ENCODE data around the gene PDGFB.
A peak's percentile ranks its signal among the peaks of the same experiment; 100 is the strongest.

PDGFB gene

GRCh38 chr22:39289975-39290720, 45.4 kb upstream of the PDGFB start:
- H3K27ac ChIP-seq, result peak overlapping the region in 1 of 2 donors; percentile 85
- H3K4me3 ChIP-seq, result no peak overlapping the region
- DNase-seq (ENCODE audit: low spot score), result no peak
- TF ChIP-seq CTCF (IDR thresholded peaks at IDR 0.05), result no peak

- no peak for DNase-seq (ENCODE audit: low spot score)
- no peak overlapping the region for H3K27ac ChIP-seq
- TF ChIP-seq CTCF (IDR thresholded peaks at IDR 0.05), result no peak
Observed at GRCh38 chr22:39289533-39289932, 44.8 kb upstream of the PDGFB start.

GRCh38 chr22:39288135-39288898, 43.5 kb upstream of the PDGFB start:
- no peak overlapping the region for H3K4me3 ChIP-seq
- no peak overlapping the region for H3K27ac ChIP-seq
- no peak for TF ChIP-seq CTCF (IDR thresholded peaks at IDR 0.05)
- no peak for DNase-seq (ENCODE audit: low spot score)

More at GRCh38 chr22:39289533-39289932, 44.8 kb upstream of the PDGFB start:
- H3K4me3 ChIP-seq, result no peak overlapping the region

- DNase-seq (ENCODE audit: low spot score), result no peak
- no peak overlapping the region for H3K4me3 ChIP-seq
- no peak for TF ChIP-seq CTCF (IDR thresholded peaks at IDR 0.05)
- H3K27ac ChIP-seq, result peak overlapping the region; percentile 11 to 31
Observed at GRCh38 chr22:39287076-39287725, 42.4 kb upstream of the PDGFB start.

- Histone ChIP-seq H3K4me3 (no peak overlapping the region), H3K27ac (no peak overlapping the region)
- TF ChIP-seq CTCF (IDR thresholded peaks at IDR 0.05), result no peak
- DNase-seq (ENCODE audit: low spot score), result no peak
Observed at GRCh38 chr22:39284983-39285382, 40.2 kb upstream of the PDGFB start.

- Histone ChIP-seq H3K27ac (peak overlapping the region in 1 of 2 donors; percentile 83), H3K4me3 (no peak overlapping the region)
- no peak for TF ChIP-seq CTCF (IDR thresholded peaks at IDR 0.05)
- DNase-seq (ENCODE audit: low spot score), result no peak
Observed at GRCh38 chr22:39284142-39284980, 39.6 kb upstream of the PDGFB start.

Measured in coronary artery (tissue), 2 donors.